GM19238 (cell line): ENCODE measurements around the gene PDE11A.
"Not testable (repeated sequence)": the region's sequence is repeated elsewhere in the genome, so short reads cannot be mapped to it uniquely, and the experiment has no call there.

Source experiments
- DNase-seq: peaks from one replicate; pipeline ENCODE4 v3.0.0; 2011; ENCODE audit warnings: low spot score; ENCODE audit not compliant: insufficient read length

The PDE11A gene

DNA sequence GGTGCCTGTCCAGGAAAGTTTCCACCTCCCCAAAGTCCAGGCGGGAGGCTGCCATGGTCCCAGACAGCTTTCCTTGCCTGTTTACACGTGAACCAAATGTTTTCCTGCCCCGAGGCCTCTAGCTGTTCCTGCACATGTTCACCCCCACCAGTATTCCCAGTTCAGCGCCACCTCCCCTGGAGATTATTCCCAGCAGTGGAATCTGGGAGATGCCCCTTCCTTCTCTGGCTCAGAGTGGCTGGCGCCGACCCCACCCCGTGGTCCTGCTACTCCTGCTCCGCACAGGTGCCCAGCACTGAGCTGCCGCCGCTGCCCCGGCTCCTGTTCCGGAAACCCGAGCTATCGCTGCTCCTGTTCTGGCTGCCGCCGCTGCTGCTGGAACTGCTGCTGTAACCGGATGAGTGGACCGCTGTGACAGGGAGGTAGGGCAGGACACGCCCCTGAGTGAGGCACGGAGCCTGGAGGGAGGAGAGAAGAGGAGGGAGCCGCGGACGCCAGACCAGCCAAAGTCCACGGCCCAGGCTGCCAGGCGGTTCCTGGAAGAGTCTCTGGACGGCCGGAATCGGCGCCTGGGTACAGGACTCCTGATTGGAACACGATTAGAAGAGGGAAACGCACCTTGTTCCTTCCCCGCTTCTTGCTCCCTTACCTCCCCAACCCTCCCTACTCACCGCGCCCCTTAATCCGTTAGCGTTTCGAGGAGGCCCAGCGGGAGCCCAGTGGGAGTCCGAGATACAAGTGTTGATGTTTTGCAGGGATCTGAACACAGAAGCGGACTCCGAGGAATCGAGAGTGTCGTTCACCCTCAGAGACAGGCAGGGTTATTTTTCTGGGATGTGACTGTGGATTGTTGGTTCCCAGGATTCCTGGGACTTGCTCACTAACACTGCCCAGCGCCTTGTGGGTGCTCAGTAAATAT is at the start of gene PDE11A:
TSS of gene PDE11A (minus strand) at position 395 of the 919 bp plus-strand sequence. CDS start at position 55, 340 bp downstream.
- DNase-seq = no peak

DNA sequence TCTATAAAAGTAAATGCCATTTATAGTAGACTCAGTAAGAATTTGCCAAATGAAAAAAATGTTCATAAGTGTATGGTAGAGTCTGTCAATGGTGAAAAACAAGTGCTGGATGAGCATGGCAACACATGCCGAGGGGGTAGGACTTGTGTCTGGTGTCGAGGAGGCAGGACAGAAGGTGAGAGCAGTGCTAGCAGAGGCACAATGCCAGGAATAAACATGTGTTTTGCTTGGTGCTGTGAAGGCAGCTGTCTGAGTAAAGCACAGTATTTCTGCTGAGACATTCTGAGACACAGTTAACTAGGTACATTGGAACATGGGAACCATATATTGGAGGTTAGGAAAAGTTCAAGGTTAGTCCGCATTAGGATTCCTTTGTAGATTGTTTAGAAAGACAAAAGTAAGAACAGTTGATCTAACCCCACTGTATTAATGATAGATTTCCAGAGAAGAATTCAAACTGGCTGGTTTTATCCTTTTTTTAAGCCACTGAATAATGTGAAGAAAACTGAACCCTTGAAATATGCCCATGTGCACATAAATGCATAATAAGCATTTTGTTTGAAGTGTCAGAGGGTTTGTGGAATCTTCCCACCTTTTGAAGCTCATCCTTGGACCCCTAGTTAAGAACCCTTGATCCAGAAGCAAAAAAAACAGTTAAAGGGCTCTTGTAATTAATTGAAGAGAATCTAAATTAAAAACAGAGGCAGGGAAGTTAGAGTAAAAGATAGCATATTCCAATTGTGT is 46.8 kb upstream of the PDE11A start:
- no peak for DNase-seq

DNA sequence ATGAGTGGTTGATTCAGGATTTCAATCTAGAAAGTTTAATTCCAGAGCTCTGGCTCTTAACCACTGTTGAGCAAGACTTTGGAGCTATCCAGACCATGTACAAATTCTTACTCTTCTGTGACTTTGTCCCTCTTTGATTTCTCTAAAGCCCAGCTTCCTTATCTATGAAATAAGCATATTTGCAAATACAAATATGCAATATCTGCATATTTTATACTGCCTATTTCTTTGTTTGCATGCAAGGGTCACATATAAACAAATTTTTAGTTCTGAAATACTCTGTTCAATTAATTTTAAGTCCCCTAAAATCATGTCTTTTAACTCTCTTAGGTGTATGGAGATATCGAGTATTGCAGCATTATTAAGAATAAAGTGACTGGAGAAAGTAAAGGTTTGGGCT is 45.1 kb upstream of the PDE11A start:
- DNase-seq = no peak

- DNase-seq = no peak
Observed at GRCh38 chr2:178115271-178115670, 42.7 kb upstream of the PDE11A start.

DNA sequence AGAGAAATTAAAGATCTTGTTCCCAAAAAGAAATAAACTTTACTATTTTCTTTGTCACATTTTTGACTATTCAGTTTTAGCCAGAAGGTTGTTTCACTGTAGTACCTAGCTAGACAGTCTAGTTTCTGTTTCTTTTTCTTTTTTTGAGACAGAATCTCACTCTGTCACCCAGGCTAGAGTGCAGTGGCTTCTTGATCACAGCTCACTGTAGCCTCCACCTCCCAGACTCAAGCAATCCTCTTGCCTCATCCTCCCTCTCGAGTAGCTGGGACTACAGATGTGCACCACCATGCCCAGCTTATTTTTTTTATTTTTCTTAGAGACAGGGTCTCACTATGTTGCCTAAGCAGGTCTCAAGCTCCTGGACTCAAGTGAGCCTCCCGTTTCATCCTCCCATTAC is 41.9 kb upstream of the PDE11A start:
- DNase-seq = no peak

- DNase-seq = peak; percentile 81
Observed at GRCh38 chr2:178112202-178113152, 39.9 kb upstream of the PDE11A start, which contains the start of gene RBM45. RBM45 (plus strand) TSS chr2:178112437; CDS start chr2:178112547, 110 bp downstream.

- no peak for DNase-seq
Observed at GRCh38 chr2:178111743-178112142, 39.2 kb upstream of the PDE11A start.

DNA sequence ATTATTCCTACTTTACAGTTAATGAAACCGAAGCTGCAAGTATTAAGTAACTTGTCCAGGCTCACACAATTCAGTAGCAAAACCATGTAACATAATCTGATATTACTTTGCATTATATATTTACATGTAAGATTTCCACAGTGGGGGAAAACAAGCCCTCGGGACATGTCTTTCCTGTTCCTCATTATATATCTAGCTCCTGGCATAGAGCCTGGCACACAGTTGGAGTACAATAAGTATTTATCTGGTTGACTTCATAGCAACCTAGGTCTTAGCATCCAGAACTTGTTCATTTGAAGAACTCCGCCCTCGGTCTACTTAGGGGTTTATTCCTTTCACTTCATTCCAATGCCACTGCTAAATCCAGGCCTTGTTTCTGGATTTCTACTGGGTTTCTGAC is 38.1 kb upstream of the PDE11A start:
- no peak for DNase-seq

GRCh38 chr2:178109813-178110212 is 37.2 kb upstream of the PDE11A start:
- peak; percentile 12 for DNase-seq

DNA sequence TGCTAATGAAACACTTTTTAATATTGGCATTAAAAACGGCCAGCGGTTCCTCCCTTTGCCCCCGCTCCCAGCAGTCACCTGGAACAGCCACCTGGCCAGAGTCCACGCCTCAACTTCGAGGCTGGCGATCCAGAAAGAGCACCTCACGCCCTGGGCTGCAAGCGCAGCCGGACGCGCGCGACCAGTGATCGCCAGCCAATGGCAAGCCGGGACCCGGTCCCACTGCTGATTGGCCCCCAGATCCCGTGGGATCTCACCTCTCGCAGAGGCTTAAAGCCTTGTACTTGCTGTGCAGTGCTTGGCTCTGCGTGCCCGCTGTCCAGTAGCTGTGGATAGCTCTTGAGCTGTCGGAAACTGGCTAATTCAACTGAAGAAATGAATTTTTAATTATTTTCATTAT is 35.6 kb upstream of the PDE11A start:
- no peak for DNase-seq

GRCh38 chr2:178106053-178106452 is 33.5 kb upstream of the PDE11A start:
- DNase-seq = no peak

DNA sequence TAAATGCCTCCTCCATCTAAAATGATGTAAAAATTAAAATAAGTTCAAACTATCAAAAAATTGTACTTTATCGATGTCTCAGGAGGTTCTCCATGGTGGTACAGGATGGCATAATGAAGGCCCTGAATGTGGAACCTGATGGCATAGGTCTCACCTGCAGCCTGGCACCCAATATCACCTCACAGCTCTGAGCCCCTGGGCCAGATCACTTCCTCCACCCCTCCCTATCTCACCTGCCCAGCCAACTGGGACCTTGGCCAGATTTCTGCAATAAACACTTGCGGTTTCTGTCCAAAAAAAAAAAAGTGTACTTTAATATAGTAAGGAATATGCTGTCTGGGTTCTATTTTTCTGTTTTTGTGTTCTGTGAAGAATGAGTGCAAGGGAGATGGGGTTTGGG is 33.0 kb upstream of the PDE11A start:
- DNase-seq = no peak

- no peak for DNase-seq
Observed at GRCh38 chr2:178101321-178102079, 28.9 kb upstream of the PDE11A start.

DNA sequence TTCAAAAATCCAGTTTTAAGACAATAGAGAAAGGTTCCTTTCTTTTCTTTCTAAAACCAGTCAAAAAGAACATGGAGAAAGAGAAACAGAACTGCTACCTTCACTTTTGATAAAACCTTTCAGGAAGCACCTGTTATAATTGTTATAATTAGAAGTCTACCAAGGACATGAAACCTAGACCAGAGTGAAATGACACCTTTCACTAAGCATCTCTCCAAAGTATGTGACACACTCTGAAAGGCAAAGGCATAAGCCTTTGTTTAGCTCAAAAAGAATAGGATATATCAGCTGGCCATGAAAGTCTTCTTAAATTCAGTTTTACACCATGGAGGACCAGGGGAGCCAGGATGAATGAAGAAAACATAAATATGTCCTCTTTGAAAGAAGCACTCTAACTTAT is 20.9 kb upstream of the PDE11A start:
- DNase-seq = no peak

GRCh38 chr2:178088774-178089270 is 16.2 kb upstream of the PDE11A start:
- DNase-seq = no peak

GRCh38 chr2:178084273-178084672 is 11.7 kb upstream of the PDE11A start:
- DNase-seq = no peak

- DNase-seq = no peak
Observed at GRCh38 chr2:178082408-178083045, 9.9 kb upstream of the PDE11A start.

GRCh38 chr2:178079279-178079678 is 6.7 kb upstream of the PDE11A start:
- DNase-seq = not testable (repeated sequence)

GRCh38 chr2:178076130-178076529 is 3.6 kb upstream of the PDE11A start:
- DNase-seq = no peak

DNA sequence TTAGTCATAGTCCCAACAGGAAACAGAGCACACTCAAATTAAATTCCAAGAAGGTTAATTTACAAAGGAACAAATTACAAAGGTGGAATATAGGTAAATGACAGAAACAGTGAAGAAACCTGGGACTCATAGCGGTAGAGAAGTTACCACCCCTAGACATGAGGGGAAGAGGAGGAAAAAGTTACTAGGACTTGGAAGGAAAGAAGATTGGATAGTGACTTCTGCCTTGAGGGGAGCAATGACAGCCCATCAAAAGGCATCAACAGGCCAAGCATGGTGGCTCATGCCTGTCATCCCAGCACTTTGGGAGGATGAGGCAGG is 2.4 kb upstream of the PDE11A start:
- no peak for DNase-seq
